B cell (primary cell): ENCODE data around the gene CHTOP. TPM values are rescaled to one million over a fixed set of nuclear protein-coding genes. Genes with fewer than 3 reads are reported as not detected.

Experiments used
- ATAC-seq: fragments of 200-7000 bp; cut with Tn5 transposase; one replicate; pipeline ENCODE4 v1.10.0; 2021; ENCODE audit warnings: low read depth, mild to moderate bottlenecking, moderate number of reproducible peaks, moderate library complexity
- CTCF ChIA-PET: fragments of 350-600 bp; sonication (Branson Sonifier 250); formaldehyde crosslinking; loops from one replicate; lab custom pipeline; 2021; ENCODE audit warnings: antibody characterized with exemption, inconsistent platforms; lab: Charles Lee
- POLR2A ChIA-PET: fragments of 350-600 bp; sonication (Branson Sonifier 250); formaldehyde crosslinking; loops from one replicate; lab custom pipeline; 2021; ENCODE audit warnings: antibody characterized with exemption; lab: Charles Lee
- DNase-seq: peaks from one replicate; pipeline ENCODE4 v3.0.0; 2013
- H2AFZ ChIP-seq: 2 replicates; pipeline ENCODE4 v1.6.1; 2012; ENCODE audit warnings: mild to moderate bottlenecking, low read depth, low read length; ENCODE audit not compliant: insufficient read depth, poor library complexity, severe bottlenecking
- H3K27ac ChIP-seq, 2 donors: 1 replicate in 1 of 2; 2 replicates in 1 of 2; pipeline ENCODE4 v1.5.1; 2012 to 2013; ENCODE audit warnings: low read length in 2 of 2, mild to moderate bottlenecking in 2 of 2, moderate library complexity in 1 of 2
- H3K27me3 ChIP-seq, 4 experiments: fragments of 200-600 bp in 1 of 4; sonication (generic) in 1 of 4; replicated peaks in 1 of 4; 1 replicate in 2 of 4; 2 replicates in 2 of 4; pipeline versions ENCODE4 v1.6.1 to v1.7.0; 2013 to 2016; ENCODE audit warnings: low read length in 3 of 4, mild to moderate bottlenecking in 2 of 4, mixed read lengths in 1 of 4, moderate library complexity in 1 of 4; ENCODE audit not compliant: insufficient read depth in 4 of 4, control insufficient read depth in 3 of 4; ENCODE audit errors: control extremely low read depth in 1 of 4
- H3K36me3 ChIP-seq, 2 experiments: replicated peaks in 1 of 2; 1 replicate in 1 of 2; 2 replicates in 1 of 2; pipeline versions ENCODE4 v1.6.1 to v1.7.1; 2013; ENCODE audit warnings: low read length in 1 of 2; ENCODE audit not compliant: insufficient read depth in 2 of 2, control insufficient read depth in 1 of 2; ENCODE audit errors: control extremely low read depth in 1 of 2, extremely low read depth in 1 of 2
- H3K4me1 ChIP-seq, 2 donors: fragments of 200-600 bp in 1 of 2; sonication (generic) in 1 of 2; 1 replicate in 1 of 2; 2 replicates in 1 of 2; pipeline versions ENCODE4 v1.5.1 to v1.6.1; 2013 to 2017; ENCODE audit warnings: low read length in 2 of 2; ENCODE audit not compliant: control insufficient read depth in 2 of 2, insufficient read depth in 2 of 2
- H3K4me2 ChIP-seq: replicated peaks from 2 replicates; pipeline ENCODE3; 2012; ENCODE audit warnings: mild to moderate bottlenecking, low read depth, low read length; ENCODE audit not compliant: poor library complexity, severe bottlenecking
- H3K4me3 ChIP-seq, 5 experiments: fragments of 200-600 bp in 1 of 5; sonication (generic) in 1 of 5; 1 replicate in 3 of 5; 2 replicates in 2 of 5; pipeline versions ENCODE4 v1.5.1 to v1.7.0; 2011 to 2016; ENCODE audit warnings: low read length in 4 of 5, mild to moderate bottlenecking in 4 of 5, low read depth in 2 of 5, control low read depth in 1 of 5, moderate library complexity in 1 of 5; ENCODE audit not compliant: insufficient read depth in 1 of 5; ENCODE audit errors: control extremely low read depth in 1 of 5, extremely low read depth in 1 of 5
- H3K79me2 ChIP-seq: fragments of 200-600 bp; sonication (generic); one replicate; pipeline ENCODE4 v1.6.0; 2016; ENCODE audit warnings: low read length; ENCODE audit not compliant: control insufficient read depth, insufficient read depth
- H3K9ac ChIP-seq: fragments of 200-600 bp; sonication (generic); 2 replicates; pipeline ENCODE4 v1.6.1; 2017; ENCODE audit warnings: mild to moderate bottlenecking, low read length, moderate library complexity
- H3K9me3 ChIP-seq, 3 donors: one replicate each; pipeline versions ENCODE4 v1.6.1 to v1.7.1; 2013; ENCODE audit warnings: low read length in 2 of 3; ENCODE audit not compliant: control insufficient read depth in 2 of 3, insufficient read depth in 1 of 3; ENCODE audit errors: control extremely low read depth in 1 of 3
- H4K20me1 ChIP-seq: 2 replicates; pipeline ENCODE4 v1.6.0; 2012; ENCODE audit warnings: mild to moderate bottlenecking, low read length; ENCODE audit not compliant: insufficient read depth, control insufficient read depth, poor library complexity, severe bottlenecking
- H3K27ac Mint-ChIP-seq: one replicate; pipeline ENCODE4 v1.8.0; 2021; ENCODE audit warnings: mixed read lengths
- H3K27me3 Mint-ChIP-seq: one replicate; pipeline ENCODE4 v1.8.0; 2021; ENCODE audit warnings: mixed read lengths
- H3K4me1 Mint-ChIP-seq: one replicate; pipeline ENCODE4 v1.8.0; 2021; ENCODE audit warnings: mixed read lengths
- H3K4me3 Mint-ChIP-seq: one replicate; pipeline ENCODE4 v1.8.0; 2021; ENCODE audit warnings: mixed read lengths
- H3K9me3 Mint-ChIP-seq: one replicate; pipeline ENCODE4 v1.8.0; 2022; ENCODE audit warnings: mixed read lengths; ENCODE audit not compliant: insufficient read depth
- CTCF ChIP-seq: fragments of 200-600 bp; IDR thresholded peaks from one replicate; pipeline ENCODE4 v1.8.0; 2022; ENCODE audit warnings: antibody characterized with exemption, mild to moderate bottlenecking
- EZH2 ChIP-seq: IDR thresholded peaks from 2 replicates; pipeline ENCODE4 v1.6.1; 2012; ENCODE audit warnings: borderline replicate concordance, low read depth, mild to moderate bottlenecking, moderate library complexity, low read length; ENCODE audit not compliant: insufficient read depth, poor library complexity, severe bottlenecking
- WGBS: methylation state at CpG from one replicate; pipeline ENCODE4 v1.1.5; 2013; ENCODE audit warnings: missing lambda C conversion rate; ENCODE audit not compliant: insufficient coverage; 5-methylcytosine and 5-hydroxymethylcytosine counted together
- intact Hi-C: fragments of 100-400 bp; cut with micrococcal nuclease; formaldehyde crosslinking; loops from one replicate; pipeline ENCODE4 v1.10.0; 2022
- polyA plus RNA-seq: library from polyadenylated mRNA; depleted of rRNA; stranded (reverse); fragments of >200 nt; gene quantifications from 2 replicates; pipeline ENCODE4 v1.2.3, GENCODE V29; 2012
- total RNA-seq, 2 donors: library from RNA; stranded (reverse); fragments of 120-200 nt in 1 of 2; gene quantifications; 1 replicate in 1 of 2; 2 replicates in 1 of 2; pipeline versions ENCODE4 v1.2.3 to v1.2.4, GENCODE V29; 2013 to 2022

Gene CHTOP
- total and polyA plus RNA-seq, 2 donors (not counting 1 experiment from before 2014, with no cell fraction given), result 87.0 to 156 TPM

- ChIA-PET CTCF (interaction anchor here (1.4 kb wide), 1 partner anchor 165 kb away, joined by 4 read pairs; no protein-coding TSS in a partner anchor), POLR2A (interaction anchor here (0.7 kb wide), 1 partner anchor 665 kb away, joined by 3 read pairs; no protein-coding TSS in a partner anchor)
- TF ChIP-seq CTCF (no peak), EZH2 (no peak)
- no peak overlapping the region for H3K4me3 ChIP-seq
- ATAC-seq, result no peak
- no peaks in the 10 kb centered on the region for H3K27me3 ChIP-seq
- no peaks in the 10 kb centered on the region for H3K79me2 ChIP-seq
- no peaks in the 10 kb centered on the region for H3K9me3 ChIP-seq
- no peak overlapping the region for H3K4me2 ChIP-seq
- peaks cover 0 to 4% of the 10 kb centered on the region in 2 donors for H3K4me1 ChIP-seq
- H3K4me3 Mint-ChIP-seq, result no peak overlapping the region
- DNase-seq, result no peak
- H3K4me1 Mint-ChIP-seq, result peaks cover 7% of the 10 kb centered on the region
- H3K27ac Mint-ChIP-seq, result no peak overlapping the region
- no CpG with 5 or more reads among the region's 11 CpGs for WGBS
- no peaks in the 10 kb centered on the region for H3K27me3 Mint-ChIP-seq
- no peaks in the 10 kb centered on the region for H3K36me3 ChIP-seq
- no peak overlapping the region for H3K9ac ChIP-seq
- intact Hi-C loops, result no loop called here
- H4K20me1 ChIP-seq, result no peaks in the 10 kb centered on the region
- H2AFZ ChIP-seq, result no peak overlapping the region
- no peak overlapping the region for H3K27ac ChIP-seq
- no peaks in the 10 kb centered on the region for H3K9me3 Mint-ChIP-seq
Observed at GRCh38 chr1:153606194-153606593, 27.7 kb upstream of the CHTOP start.

GRCh38 chr1:153607381-153607780 lies 26.5 kb upstream of the CHTOP start:
- H3K36me3 ChIP-seq, result no peaks in the 10 kb centered on the region
- Mint-ChIP-seq H3K27me3 (no peaks in the 10 kb centered on the region), H3K4me3 (no peak overlapping the region), H3K9me3 (no peaks in the 10 kb centered on the region), H3K27ac (no peak overlapping the region), H3K4me1 (peaks cover 4% of the 10 kb centered on the region)
- H4K20me1 ChIP-seq, result no peaks in the 10 kb centered on the region
- no peak for DNase-seq
- no peaks in the 10 kb centered on the region for H3K9me3 ChIP-seq
- peaks cover 0 to 4% of the 10 kb centered on the region in 2 donors for H3K4me1 ChIP-seq
- ChIA-PET POLR2A (interaction anchor here (1.0 kb wide), 1 partner anchor 120 kb away, joined by 3 read pairs; the partner anchor contains the start of gene INTS3), CTCF (interaction anchor here (1.4 kb wide), 1 partner anchor 164 kb away, joined by 4 read pairs; no protein-coding TSS in a partner anchor)
- over 99% methylated on average over 7 of the region's 8 CpGs for WGBS
- no peak for ATAC-seq
- intact Hi-C loops, result no loop called here
- no peaks in the 10 kb centered on the region for H3K27me3 ChIP-seq
- no peak overlapping the region for H3K4me2 ChIP-seq
- H3K9ac ChIP-seq, result no peak overlapping the region
- no peak overlapping the region for H2AFZ ChIP-seq
- H3K27ac ChIP-seq, result no peak overlapping the region
- TF ChIP-seq CTCF, result no peak
- TF ChIP-seq EZH2, result no peak
- H3K79me2 ChIP-seq, result no peaks in the 10 kb centered on the region
- no peak overlapping the region for H3K4me3 ChIP-seq
